Testis (tissue), 2 donors: ENCODE results near the gene LRRC17.

Experiments
- CTCF ChIP-seq, 3 experiments: fragments of 450-650 bp in 2 of 3; fragments of 200-600 bp in 1 of 3; sonication (generic) in 1 of 3; IDR thresholded peaks; one replicate each; pipeline ENCODE4 v1.5.1; 2016 to 2019; ENCODE audit warnings: antibody characterized with exemption in 3 of 3, mild to moderate bottlenecking in 2 of 3, moderate library complexity in 1 of 3
- POLR2A ChIP-seq: fragments of 450-650 bp; IDR thresholded peaks from one replicate; pipeline ENCODE4 v1.6.1; 2017; ENCODE audit warnings: antibody characterized with exemption, mild to moderate bottlenecking, moderate library complexity

DNA sequence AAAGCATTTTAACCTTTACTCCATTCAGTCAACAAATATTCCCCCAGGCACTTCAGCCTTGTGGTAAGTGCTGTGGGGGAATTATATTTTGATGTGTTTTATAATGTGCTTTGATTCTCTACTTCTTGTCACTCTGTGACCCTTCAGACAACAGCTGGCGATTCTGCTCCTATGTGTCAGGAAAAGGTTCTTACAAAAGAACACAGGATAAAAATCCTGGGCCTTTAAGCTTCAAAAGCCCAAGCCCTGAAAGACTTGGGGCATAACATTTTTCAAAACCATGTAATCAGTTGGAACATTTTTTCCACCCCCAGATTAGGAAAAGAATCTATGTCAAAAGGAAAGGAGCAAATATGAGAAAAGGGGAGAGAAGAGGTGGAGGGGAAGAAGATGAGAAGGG, 37.8 kb upstream of the LRRC17 start:
- no peak for TF ChIP-seq CTCF (IDR thresholded peaks at IDR 0.05)
- no peak for TF ChIP-seq POLR2A
